Measurements from ENCODE around the gene GBE1.

- no peak for TF ChIP-seq CTCF (IDR thresholded peaks at IDR 0.05)
- TF ChIP-seq NR3C1 (CRISPR knock-in tag; conservative IDR thresholded peaks at IDR 0.05; ENCODE audit: low read depth): no peak
- TF ChIP-seq, protein P1, sequence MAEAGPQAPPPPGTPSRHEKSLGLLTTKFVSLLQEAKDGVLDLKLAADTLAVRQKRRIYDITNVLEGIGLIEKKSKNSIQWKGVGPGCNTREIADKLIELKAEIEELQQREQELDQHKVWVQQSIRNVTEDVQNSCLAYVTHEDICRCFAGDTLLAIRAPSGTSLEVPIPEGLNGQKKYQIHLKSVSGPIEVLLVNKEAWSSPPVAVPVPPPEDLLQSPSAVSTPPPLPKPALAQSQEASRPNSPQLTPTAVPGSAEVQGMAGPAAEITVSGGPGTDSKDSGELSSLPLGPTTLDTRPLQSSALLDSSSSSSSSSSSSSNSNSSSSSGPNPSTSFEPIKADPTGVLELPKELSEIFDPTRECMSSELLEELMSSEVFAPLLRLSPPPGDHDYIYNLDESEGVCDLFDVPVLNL (CRISPR knock-in tag; IDR thresholded peaks at IDR 0.05; ENCODE audit: borderline replicate concordance, low read depth): no peak
- no peak for TF ChIP-seq ATF2 (CRISPR knock-in tag; IDR thresholded peaks at IDR 0.05; ENCODE audit: borderline replicate concordance, low read depth)
- TF ChIP-seq SP1 (CRISPR knock-in tag; conservative IDR thresholded peaks at IDR 0.05): no peak
- no peak for TF ChIP-seq FOXJ3 (CRISPR knock-in tag; IDR thresholded peaks at IDR 0.05; ENCODE audit: borderline replicate concordance)
Measured at GRCh38 chr3:81645248-81645647, 116.2 kb downstream of the GBE1 start.
